ENCODE results near the gene SPEM1.

Gene SPEM1, protein sequence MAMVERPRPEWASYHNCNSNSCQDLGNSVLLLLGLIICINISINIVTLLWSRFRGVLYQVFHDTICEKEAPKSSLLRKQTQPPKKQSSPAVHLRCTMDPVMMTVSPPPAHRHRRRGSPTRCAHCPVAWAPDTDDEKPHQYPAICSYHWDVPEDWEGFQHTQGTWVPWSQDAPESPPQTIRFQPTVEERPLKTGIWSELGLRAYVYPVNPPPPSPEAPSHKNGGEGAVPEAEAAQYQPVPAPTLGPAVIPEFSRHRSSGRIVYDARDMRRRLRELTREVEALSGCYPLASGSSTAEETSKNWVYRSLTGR

DNA sequence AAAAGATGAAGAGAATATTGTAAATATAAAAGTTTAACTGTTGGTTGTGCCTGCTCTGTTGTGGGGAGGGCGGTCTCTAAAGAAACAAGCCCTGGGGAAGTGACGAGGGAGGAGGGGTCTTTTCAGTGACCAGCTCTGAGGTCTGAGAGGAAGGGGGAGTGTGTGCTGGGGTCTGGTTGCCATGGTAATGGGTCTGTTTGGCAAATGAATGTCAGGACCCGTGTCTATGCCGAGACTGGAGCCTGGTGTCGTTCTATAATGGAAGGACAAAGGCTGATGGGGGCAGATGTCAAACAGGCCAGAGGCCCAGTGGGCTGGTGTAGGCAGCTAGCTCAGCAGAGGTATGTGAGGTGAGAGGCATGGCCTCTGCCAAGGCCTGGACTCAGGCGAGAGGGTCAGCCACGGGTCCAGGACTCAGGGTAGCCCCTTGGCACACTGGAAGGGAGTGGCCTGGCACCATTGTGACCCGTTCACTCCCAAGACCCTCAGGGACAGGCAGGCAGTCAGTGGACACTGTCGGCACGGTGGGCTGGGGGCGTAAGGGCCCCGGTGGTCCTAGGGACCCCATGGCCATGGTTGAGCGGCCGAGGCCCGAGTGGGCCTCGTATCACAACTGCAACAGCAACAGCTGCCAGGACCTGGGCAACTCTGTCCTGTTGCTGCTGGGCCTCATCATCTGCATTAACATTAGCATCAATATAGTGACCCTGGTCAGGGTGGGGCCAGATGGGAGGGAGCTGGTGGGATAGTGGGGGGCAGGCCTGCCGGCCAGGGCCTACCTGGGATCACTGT, at the start of gene SPEM1:
TSS of gene SPEM1 (plus strand) at position 506 of the 792 bp plus-strand sequence. CDS start at position 567, 61 bp downstream.
- DNase-seq, result no peak

- DNase-seq, result no peak
These were observed 49.3 kb upstream of the SPEM1 start for GRCh38 chr17:7370853-7371252.

DNA sequence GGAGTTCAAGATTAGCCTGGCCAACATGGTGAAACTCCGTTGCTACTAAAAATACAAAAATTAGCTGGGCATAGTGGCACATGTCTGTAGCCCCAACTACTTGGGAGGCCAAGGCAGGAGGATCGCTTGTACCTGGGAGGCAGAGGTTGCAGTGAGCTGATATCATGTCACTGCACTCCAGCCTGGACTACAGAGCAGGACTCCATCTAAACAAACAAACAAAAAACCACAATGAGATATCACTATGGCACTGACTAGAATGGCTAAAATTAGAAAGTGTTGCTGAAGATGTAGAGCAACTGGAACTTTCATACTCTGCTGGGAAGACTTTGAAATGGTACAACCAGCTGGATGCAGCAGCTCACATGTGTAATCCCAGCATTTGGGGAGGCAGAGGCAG, 45.8 kb upstream of the SPEM1 start:
- no peak for DNase-seq

GRCh38 chr17:7379134-7379533, 41.0 kb upstream of the SPEM1 start:
- no peak for DNase-seq

DNA sequence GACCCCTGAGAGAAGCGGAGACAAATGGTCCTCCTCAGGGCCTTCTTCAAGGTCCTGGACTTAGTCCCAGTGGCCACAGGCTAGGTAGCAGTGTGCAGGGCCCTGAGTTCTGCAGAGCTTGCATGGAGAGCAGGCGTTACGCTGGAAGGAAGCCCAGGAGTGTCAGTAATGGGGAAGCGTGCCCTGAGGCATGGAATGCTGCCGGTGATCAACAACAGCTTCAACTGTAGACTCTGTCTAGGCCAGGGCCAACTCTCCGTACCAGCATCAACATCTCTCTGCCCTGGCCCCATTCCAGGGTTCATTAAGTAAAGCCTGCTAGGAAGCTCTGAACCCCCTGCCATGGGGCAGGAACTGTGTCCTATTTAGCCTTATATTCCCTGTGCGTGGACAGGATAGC, 39.8 kb upstream of the SPEM1 start:
- DNase-seq, result no peak

DNA sequence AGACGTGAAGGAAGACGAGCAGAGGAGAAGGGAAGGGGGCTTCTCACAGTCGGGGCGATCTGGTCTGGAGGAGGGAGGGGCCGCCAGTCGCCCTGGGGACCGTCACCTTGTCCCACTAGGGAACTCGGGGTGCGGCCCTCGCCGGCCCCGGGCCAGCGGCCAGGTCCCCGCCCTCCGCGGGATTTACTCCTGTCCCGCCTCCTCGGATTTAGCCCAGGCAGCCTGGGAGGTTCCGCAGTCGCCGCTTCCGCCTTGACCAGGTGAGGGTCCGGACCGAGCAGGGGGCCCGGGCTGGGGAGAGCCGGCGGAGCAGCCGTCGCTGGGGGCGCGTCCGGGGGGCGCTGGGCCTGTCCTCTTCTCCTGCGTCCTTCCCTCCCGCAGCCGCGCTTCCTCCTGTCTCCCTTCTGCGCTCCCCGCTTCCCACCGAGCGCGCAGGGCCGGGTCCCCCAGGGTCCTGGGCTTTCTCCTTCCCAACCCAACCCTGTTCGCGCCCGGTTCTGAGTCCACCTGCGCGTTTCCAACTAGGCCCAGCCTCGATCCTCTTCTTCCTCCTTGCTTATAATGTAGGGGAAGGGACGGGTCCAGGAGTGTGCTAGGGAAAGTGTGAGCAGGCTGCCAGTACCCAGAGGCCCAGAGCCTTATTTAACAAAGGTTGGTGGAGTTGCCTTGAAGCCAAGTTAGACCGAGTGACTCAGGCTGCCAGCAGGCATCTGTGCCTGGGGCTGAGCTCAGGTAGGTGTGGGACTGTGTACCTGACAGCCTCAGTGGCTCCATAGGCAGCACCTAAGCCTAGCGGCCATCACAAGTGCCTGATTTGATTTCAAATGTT, 39.1 kb upstream of the SPEM1 start, which contains the start of gene TNK1:
TSS of gene TNK1 (plus strand) at position 235 of the 829 bp plus-strand sequence. CDS start 1,838 bp downstream, outside the sequence.
- DNase-seq, result no peak

GRCh38 chr17:7382901-7383300, 37.2 kb upstream of the SPEM1 start:
- DNase-seq, result no peak

DNA sequence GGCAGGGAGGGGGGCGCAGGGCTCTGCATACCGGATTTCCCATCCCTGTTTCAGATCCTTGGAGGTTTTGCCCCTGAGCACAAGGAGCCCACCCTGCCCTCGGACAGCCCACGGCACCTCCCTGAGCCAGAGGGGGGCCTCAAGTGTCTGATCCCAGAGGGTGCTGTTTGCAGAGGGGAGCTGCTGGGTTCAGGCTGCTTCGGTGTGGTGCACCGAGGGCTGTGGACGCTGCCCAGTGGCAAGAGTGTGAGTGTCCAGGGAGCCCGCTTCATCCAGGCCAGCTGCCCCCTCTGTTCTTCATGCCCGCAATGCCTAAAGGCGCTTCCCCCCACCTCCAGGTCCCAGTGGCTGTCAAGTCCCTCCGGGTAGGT, 36.8 kb upstream of the SPEM1 start:
- DNase-seq, result no peak

DNA sequence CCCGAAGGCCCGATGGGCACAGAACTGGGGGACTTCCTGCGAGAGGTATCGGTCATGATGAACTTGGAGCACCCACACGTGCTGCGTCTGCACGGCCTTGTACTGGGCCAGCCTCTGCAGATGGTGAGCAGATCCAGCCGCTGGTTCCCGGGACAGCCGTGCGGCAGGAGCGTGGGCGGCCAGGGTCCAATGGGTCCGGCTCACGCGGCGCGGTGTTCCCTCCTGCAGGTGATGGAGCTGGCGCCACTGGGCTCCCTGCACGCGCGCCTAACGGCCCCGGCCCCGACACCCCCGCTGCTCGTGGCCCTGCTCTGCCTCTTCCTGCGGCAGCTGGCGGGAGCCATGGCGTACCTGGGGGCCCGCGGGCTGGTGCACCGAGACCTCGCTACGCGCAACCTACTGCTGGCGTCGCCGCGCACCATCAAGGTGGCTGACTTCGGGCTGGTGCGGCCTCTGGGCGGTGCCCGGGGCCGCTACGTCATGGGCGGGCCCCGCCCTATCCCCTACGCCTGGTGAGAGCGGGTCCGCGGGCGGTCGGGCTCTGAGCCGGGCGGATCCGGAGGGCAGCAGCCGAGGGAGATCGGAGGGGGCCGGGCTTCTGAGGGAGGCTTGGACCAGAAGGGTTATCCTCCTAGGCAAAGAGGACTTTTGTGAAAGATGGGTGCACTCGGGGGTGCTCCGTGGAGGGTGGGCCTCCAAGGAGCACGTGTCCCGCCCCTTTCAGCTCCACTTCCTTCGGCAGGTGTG, 36.2 kb upstream of the SPEM1 start:
- DNase-seq, result peak; percentile 69

GRCh38 chr17:7384489-7385081, 35.5 kb upstream of the SPEM1 start:
- no peak for DNase-seq

DNA sequence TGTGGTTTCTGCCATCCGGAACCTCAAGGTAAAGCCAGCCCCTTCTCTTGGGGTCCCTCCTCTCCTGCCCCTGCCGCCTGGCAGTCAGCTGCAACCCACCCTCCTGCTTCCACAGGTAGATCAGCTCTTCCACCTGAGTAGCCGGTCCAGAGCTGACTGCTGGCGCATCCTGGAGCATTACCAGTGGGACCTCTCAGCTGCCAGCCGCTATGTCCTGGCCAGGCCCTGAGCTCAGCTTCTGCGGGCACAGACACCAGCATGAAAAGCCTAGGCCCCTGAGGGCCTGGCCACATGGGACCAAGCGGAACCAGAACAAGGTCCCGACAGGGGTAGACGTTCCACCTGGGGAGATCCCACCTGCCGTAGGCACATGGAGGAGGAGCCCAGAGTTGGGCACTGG, 31.3 kb upstream of the SPEM1 start:
- no peak for DNase-seq

DNA sequence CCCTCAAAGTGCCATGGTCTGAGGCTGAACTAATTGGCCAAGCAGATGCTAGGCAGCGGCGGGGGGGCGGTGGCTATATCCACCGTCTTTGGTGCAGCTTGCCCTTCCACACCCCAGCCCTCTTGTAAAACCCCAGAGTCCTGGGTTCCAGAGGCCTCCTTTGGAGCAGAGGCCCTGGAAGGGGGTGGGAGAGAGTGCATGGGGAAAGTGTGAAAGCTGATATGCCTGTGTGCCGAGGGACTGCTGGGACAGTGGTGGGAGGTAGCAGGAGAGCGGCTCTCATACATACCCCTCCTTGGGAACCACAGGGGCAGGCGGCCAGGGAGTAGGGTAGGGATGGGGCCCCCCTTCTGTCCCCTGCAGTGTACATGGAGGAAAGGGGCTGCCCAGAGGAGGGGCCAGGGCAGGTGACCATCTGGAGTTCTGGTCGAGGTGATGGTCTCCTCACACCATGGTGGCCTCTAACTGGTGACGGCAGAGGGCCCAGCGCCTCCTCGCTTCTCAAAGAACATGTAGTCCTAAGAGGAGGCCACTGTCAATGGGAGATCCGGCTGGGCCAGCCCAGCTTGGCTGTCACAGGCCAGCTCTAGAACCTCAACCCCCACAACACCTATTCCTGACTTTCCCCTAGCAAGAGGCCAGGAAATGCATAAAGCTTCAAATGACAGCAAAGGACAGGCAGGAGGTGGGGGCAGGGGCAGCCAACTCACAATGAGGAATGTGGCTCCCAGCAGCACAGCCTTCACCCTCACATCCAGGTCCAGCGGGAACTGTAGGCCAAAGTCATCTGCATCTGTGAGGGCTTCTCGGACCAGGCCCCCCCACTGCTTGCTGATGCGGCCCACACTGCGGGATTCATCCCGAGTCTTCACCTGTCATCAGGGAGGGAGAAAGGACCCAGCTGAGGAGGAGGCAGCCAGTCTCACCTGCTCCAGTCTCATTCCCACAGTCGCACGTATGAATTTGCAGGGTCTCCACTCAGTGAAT, 29.9 kb upstream of the SPEM1 start:
- no peak for DNase-seq

GRCh38 chr17:7391307-7391706, 28.8 kb upstream of the SPEM1 start:
- no peak for DNase-seq

DNA sequence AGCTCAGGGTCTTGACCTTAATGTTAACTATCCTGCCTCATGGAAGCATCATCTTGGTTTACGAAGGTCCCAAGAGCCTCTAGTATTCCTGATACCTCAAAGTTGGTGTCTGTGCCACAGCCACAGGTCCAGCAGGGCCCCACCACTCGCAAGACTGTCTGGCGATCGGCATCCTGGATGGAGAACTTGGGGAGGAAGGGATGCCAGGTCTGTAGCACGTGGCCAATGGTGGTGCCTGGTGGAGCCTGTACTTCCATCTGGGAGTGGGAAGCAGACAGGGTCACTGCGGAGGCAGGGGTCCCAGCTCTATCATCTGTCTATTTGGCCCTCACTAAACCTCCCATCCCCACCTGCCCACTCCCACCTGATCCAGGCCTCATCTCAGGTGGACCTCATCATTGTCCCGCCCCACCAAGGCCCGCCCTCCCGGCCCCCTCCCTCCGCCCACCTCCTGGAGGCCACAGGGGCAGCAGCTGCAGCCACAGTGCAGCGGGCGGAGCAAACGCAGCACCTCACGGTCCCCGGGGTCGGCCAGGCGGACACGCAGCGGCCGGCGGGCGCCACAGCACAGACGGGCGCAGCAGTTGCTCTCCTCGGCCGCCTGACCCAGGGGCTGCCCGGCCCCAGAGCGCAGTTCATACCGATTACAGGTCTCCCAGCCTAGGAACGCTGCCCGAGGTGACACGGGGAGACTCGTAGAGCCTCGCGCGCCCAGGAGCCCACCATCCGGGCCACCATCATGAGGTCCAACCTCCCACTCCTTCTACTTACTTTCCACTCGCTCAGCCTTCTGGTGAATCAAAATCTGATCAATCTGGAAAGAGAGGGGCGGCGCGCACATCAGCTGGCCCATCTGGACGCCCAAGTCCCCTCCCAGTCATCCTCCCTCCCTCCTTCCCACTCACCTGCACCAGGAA, 27.2 kb upstream of the SPEM1 start:
- DNase-seq, result no peak

- no peak for DNase-seq
These were observed 26.3 kb upstream of the SPEM1 start for GRCh38 chr17:7393613-7394451.

DNA sequence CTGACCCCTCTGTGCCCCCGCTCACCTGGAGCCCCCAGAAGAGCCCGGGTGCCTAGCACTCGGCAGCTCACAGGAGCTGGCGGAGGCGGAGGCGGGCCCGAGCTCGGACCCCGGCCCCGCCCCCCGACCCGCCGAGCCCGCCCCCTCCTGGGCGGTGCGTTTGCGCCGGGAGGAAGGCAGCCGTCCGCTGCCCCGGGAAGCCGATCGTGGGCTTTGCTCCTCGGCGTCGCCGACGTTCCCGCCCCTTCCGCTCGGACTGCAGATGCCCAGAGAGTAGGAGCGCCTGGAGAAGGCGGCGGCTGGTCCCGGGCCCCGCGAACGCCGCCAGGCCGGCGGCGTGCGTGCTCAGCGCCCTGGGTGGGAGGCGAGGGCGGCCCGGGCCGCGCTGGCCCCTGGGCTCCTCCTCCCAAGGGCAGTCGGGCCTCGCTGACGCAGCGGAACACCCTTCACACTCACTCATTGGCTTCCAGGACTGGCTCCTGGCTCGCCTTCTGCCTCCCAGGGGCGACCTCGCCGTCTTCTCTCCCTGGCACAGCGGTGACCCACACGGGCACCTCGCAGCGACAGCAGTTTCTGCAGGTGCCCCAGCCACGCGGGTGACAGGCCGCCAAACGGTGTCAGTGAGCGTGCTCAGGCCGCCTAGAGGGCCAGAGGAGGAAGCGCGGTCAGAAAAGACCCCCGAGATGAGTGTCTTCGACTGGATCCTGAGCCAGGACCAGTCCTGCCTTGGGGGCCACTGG, 25.5 kb upstream of the SPEM1 start, which contains the start of gene PLSCR3:
TSS of gene PLSCR3 (minus strand) at position 74 of the 740 bp plus-strand sequence. CDS start 415 bp downstream, outside the sequence.
- DNase-seq, result peak; percentile 72

DNA sequence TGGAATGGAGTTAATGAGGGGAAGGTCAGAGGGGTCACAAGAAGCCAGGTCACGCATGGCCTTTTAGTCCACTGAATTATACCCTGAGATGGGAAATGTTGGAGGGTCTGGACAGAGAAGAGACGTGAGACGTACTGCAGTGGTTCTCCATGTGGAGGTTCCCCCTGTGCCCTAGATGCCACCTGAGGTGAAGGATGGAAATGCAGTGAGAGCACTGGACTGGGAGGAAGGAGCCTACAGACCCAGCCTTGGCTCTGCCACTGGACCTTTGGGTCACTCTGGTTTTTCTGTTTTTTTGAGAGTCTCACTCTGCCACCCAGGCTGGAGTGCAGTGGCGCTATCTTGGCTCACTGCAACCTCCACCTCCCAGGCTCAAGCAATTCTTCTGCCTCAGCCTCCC, 24.0 kb upstream of the SPEM1 start:
- no peak for DNase-seq

DNA sequence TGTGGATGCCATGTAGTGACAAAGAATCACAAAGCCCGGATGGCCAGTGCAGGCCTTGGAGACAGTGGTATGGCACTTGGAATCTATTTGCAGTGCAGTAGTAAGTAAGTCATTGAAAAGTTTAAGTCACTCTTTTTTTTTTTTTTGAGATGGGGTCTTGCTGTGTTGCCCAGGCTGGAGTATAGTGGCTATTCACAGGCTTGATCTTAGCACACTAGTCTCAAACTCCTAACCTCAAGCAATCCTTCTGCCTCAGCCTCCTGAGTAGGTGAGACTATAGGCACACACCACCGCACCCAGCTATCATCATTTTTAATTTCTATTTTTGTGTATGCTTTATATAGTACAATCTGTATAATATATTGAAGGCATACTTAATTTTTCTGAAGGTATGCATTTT, 21.5 kb upstream of the SPEM1 start:
- no peak for DNase-seq

Data from activated CD4-positive, alpha-beta T cell treated with anti-CD3 and anti-CD28 coated beads for 1 hour (primary cell).